IMR-90 (cell line): Measurements from ENCODE around the gene CERS4. TPM values are rescaled to one million over a fixed set of nuclear protein-coding genes. Genes with fewer than 3 reads are reported as not detected.
"Not testable (repeated sequence)": the region's sequence is repeated elsewhere in the genome, so short reads cannot be mapped to it uniquely, and the experiment has no call there.

Experiments used
- ATAC-seq: fragments of 200-7000 bp; cut with Tn5 transposase; 2 replicates; pipeline ENCODE4 v1.9.1; 2020; ENCODE audit warnings: low read depth, mild to moderate bottlenecking, moderate library complexity
- BruUV-seq: library from RNA; stranded (reverse); fragments of 400-500 nt; replicated peaks from 2 replicates; lab custom pipeline; 2021; lab: Mats Ljungman, UMichigan
- CTCF ChIA-PET: fragments of 300-600 bp; formaldehyde crosslinking; extraction: SDS; loops from one replicate; lab custom pipeline; 2021; ENCODE audit warnings: antibody characterized with exemption; lab: Yijun Ruan, JAX
- POLR2A ChIA-PET: fragments of 300-600 bp; sonication (Branson Sonifier 250); formaldehyde crosslinking; loops from one replicate; lab custom pipeline; 2022; ENCODE audit warnings: antibody characterized with exemption; ENCODE audit not compliant: unreplicated experiment; lab: Charles Lee
- DNase-seq: peaks from one replicate; pipeline ENCODE4 v3.0.0; 2013
- H2AFZ ChIP-seq: replicated peaks from 2 replicates; pipeline ENCODE3; 2013; ENCODE audit warnings: low read length, mild to moderate bottlenecking; ENCODE audit not compliant: poor library complexity
- H2AK5ac ChIP-seq: 2 replicates; pipeline ENCODE4 v1.6.1; 2013; ENCODE audit warnings: low read depth, low read length, inconsistent platforms
- H2AK9ac ChIP-seq: replicated peaks from 2 replicates; pipeline ENCODE3; 2013; ENCODE audit warnings: mild to moderate bottlenecking, low read depth, low read length, moderate library complexity; ENCODE audit not compliant: poor library complexity
- H2BK120ac ChIP-seq: 2 replicates; pipeline ENCODE4 v1.6.1; 2013; ENCODE audit warnings: low read depth, low read length, inconsistent platforms
- H2BK15ac ChIP-seq: 3 replicates; pipeline ENCODE4 v1.6.1; 2013; ENCODE audit warnings: low read depth, low read length, inconsistent platforms
- H2BK20ac ChIP-seq: 2 replicates; pipeline ENCODE4 v1.6.1; 2013; ENCODE audit warnings: low read depth, mild to moderate bottlenecking, inconsistent platforms, low read length, moderate library complexity
- H2BK5ac ChIP-seq: 2 replicates; pipeline ENCODE4 v1.6.1; 2013; ENCODE audit warnings: mild to moderate bottlenecking, low read depth, low read length, inconsistent platforms; ENCODE audit not compliant: poor library complexity, severe bottlenecking
- H3K14ac ChIP-seq: replicated peaks from 2 replicates; pipeline ENCODE4 v1.6.1; 2013; ENCODE audit warnings: low read depth, low read length, inconsistent platforms
- H3K18ac ChIP-seq: 2 replicates; pipeline ENCODE4 v1.6.1; 2013; ENCODE audit warnings: low read depth, low read length, control low read depth
- H3K23ac ChIP-seq: 2 replicates; pipeline ENCODE4 v1.6.1; 2013; ENCODE audit warnings: low read depth, low read length, inconsistent platforms
- H3K27ac ChIP-seq: 2 replicates; pipeline ENCODE4 v1.5.1; 2013; ENCODE audit warnings: mild to moderate bottlenecking, control low read depth, low read length; ENCODE audit not compliant: insufficient read depth
- H3K27me3 ChIP-seq: 2 replicates; pipeline ENCODE4 v1.6.1; 2013; ENCODE audit warnings: low read length; ENCODE audit not compliant: control insufficient read depth, insufficient read depth
- H3K36me3 ChIP-seq: 2 replicates; pipeline ENCODE4 v1.6.1; 2013; ENCODE audit warnings: low read length, mixed read lengths; ENCODE audit not compliant: control insufficient read depth, insufficient read depth
- H3K4ac ChIP-seq: 2 replicates; pipeline ENCODE4 v1.6.1; 2013; ENCODE audit warnings: low read depth, low read length, inconsistent platforms
- H3K4me1 ChIP-seq: 2 replicates; pipeline ENCODE4 v1.6.1; 2013; ENCODE audit warnings: low read length, mixed read lengths; ENCODE audit not compliant: control insufficient read depth, insufficient read depth
- H3K4me2 ChIP-seq: 2 replicates; pipeline ENCODE4 v1.6.1; 2013; ENCODE audit warnings: low read depth, mild to moderate bottlenecking, control low read depth, low read length, moderate library complexity
- H3K4me3 ChIP-seq: 2 replicates; pipeline ENCODE4 v1.5.1; 2013; ENCODE audit warnings: low read depth, mild to moderate bottlenecking, control low read depth, low read length, moderate library complexity; ENCODE audit not compliant: insufficient read depth
- H3K56ac ChIP-seq: 2 replicates; pipeline ENCODE4 v1.6.1; 2013; ENCODE audit warnings: low read length, inconsistent platforms; ENCODE audit not compliant: insufficient read depth; ENCODE audit errors: extremely low read depth
- H3K79me1 ChIP-seq, 2 experiments: 2 replicates each; pipeline ENCODE4 v1.6.1; 2013; ENCODE audit warnings: low read length in 2 of 2, inconsistent platforms in 1 of 2, low read depth in 1 of 2
- H3K9ac ChIP-seq: 2 replicates; pipeline ENCODE4 v1.6.1; 2013; ENCODE audit warnings: low read depth, low read length, control low read depth
- H3K9me1 ChIP-seq: 2 replicates; pipeline ENCODE4 v1.6.1; 2013; ENCODE audit warnings: low read length, inconsistent platforms; ENCODE audit not compliant: insufficient read depth
- H3K9me3 ChIP-seq: 2 replicates; pipeline ENCODE4 v1.6.1; 2013; ENCODE audit warnings: low read length; ENCODE audit not compliant: control insufficient read depth, insufficient read depth
- H4K20me1 ChIP-seq: 2 replicates; pipeline ENCODE4 v1.6.1; 2013; ENCODE audit warnings: low read length, inconsistent platforms; ENCODE audit not compliant: insufficient read depth
- H4K5ac ChIP-seq: 2 replicates; pipeline ENCODE4 v1.6.1; 2013; ENCODE audit warnings: mild to moderate bottlenecking, low read depth, low read length, control low read depth
- H4K8ac ChIP-seq, 2 experiments: 2 replicates each; pipeline ENCODE4 v1.6.1; 2013; ENCODE audit warnings: low read depth in 2 of 2, low read length in 2 of 2, control low read depth in 1 of 2, inconsistent platforms in 1 of 2
- H4K91ac ChIP-seq: 2 replicates; pipeline ENCODE4 v1.6.1; 2013; ENCODE audit warnings: low read depth, low read length, inconsistent platforms; ENCODE audit not compliant: insufficient read depth
- CHD1 ChIP-seq: IDR thresholded peaks from 2 replicates; pipeline ENCODE4 v1.6.1; 2012; ENCODE audit warnings: low read depth, low read length, improper control_type of control experiment
- NFE2L2 ChIP-seq: fragments of 150-350 bp; IDR thresholded peaks from 2 replicates; pipeline ENCODE4 v1.6.1; 2016; ENCODE audit warnings: low read depth, mild to moderate bottlenecking, low read length
- WGBS, 2 experiments: methylation state at CpG; one replicate each; pipeline versions ENCODE4 v1.1.5 to v1.1.7; 2013; ENCODE audit warnings: missing lambda C conversion rate in 2 of 2; ENCODE audit not compliant: insufficient read length in 1 of 2; ENCODE audit errors: extremely low coverage in 2 of 2; 5-methylcytosine and 5-hydroxymethylcytosine counted together
- dilution Hi-C: fragments of 300-500 bp; cut with HindIII; formaldehyde crosslinking; loops from one replicate; pipeline ENCODE4 v1.14.3; 2018; ENCODE audit warnings: low sequenced_read_pairs; ENCODE audit not compliant: unreplicated experiment
- in situ Hi-C: fragments of 300-500 bp; cut with MboI; formaldehyde crosslinking; loops from 3 replicates; pipeline ENCODE4 v1.14.3; 2019; ENCODE audit warnings: low sequenced_read_pairs, inconsistent platforms, mixed read lengths
- intact Hi-C: fragments of 100-400 bp; cut with micrococcal nuclease; formaldehyde crosslinking; loops from 2 replicates; pipeline ENCODE4 v1.10.0; 2022
- polyA plus RNA-seq, 3 experiments: library from polyadenylated mRNA; depleted of rRNA; stranded (reverse); fragments of >200 nt; gene quantifications; 2 replicates each; pipeline ENCODE4 v1.2.3, GENCODE V29; 2012; ENCODE audit warnings: low replicate concordance in 1 of 3
- total RNA-seq: library from RNA; depleted of rRNA; stranded (reverse); fragments of >200 nt; gene quantifications from 2 replicates; pipeline ENCODE4 v1.2.3, GENCODE V29; 2012
- TF ChIP-seq, protein P1 (sequence below): fragments of 150-350 bp; IDR thresholded peaks from 2 replicates; pipeline ENCODE4 v1.6.1; 2017; ENCODE audit warnings: mild to moderate bottlenecking, antibody characterized with exemption, low read length, low read depth

The CERS4 gene
- total and polyA plus RNA-seq, 2 of the 4 experiments (the other 2 are of a cell fraction): 3.2 to 5.7 TPM

- TF ChIP-seq NFE2L2: no peak
- TF ChIP-seq, protein P1, sequence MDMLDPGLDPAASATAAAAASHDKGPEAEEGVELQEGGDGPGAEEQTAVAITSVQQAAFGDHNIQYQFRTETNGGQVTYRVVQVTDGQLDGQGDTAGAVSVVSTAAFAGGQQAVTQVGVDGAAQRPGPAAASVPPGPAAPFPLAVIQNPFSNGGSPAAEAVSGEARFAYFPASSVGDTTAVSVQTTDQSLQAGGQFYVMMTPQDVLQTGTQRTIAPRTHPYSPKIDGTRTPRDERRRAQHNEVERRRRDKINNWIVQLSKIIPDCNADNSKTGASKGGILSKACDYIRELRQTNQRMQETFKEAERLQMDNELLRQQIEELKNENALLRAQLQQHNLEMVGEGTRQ: no peak
- no peak for TF ChIP-seq CHD1
- Histone ChIP-seq H2BK20ac (no peak overlapping the region), H4K91ac (no peak overlapping the region), H3K9ac (no peak overlapping the region), H2BK120ac (no peak overlapping the region), H3K79me1 (no peaks in the 10 kb centered on the region), H3K4ac (no peak overlapping the region), H3K14ac (no peak overlapping the region), H3K4me2 (no peak overlapping the region), H3K27ac (no peak overlapping the region), H3K4me1 (no peaks in the 10 kb centered on the region), H3K56ac (no peak overlapping the region), H3K27me3 (no peaks in the 10 kb centered on the region), H3K9me1 (no peaks in the 10 kb centered on the region), H3K4me3 (no peak overlapping the region), H4K5ac (no peak overlapping the region), H2BK15ac (no peak overlapping the region), H2AFZ (no peak overlapping the region), H3K9me3 (no peaks in the 10 kb centered on the region), H2BK5ac (no peak overlapping the region), H3K18ac (no peak overlapping the region), H3K23ac (no peak overlapping the region), H4K20me1 (no peaks in the 10 kb centered on the region), H2AK9ac (no peak overlapping the region), H2AK5ac (no peak overlapping the region), H3K36me3 (no peaks in the 10 kb centered on the region), H4K8ac (no peak overlapping the region)
- ChIA-PET POLR2A (no interaction called here), CTCF (no interaction called here)
- DNase-seq (no peak), ATAC-seq (no peak)
- BruUV-seq: no TSS peak
- in situ Hi-C loops: no loop called here
- no CpG with 5 or more reads among the region's 6 CpGs for WGBS, 2 experiments
- intact Hi-C loops: loop anchor here (10.0 kb wide), 1 partner anchor 322 kb away; no protein-coding TSS in a partner anchor
- dilution Hi-C loops: no loop called here
These were observed 53.3 kb downstream of the CERS4 start for GRCh38 chr19:8262431-8262830.

- H3K79me1 ChIP-seq, H3K9me1 ChIP-seq, H2BK120ac ChIP-seq, H3K4ac ChIP-seq, H2BK15ac ChIP-seq, H4K5ac ChIP-seq, POLR2A ChIA-PET, H2AK5ac ChIP-seq, H2BK20ac ChIP-seq, H3K56ac ChIP-seq, H3K4me2 ChIP-seq, H3K4me3 ChIP-seq, H3K18ac ChIP-seq, H3K4me1 ChIP-seq, H3K23ac ChIP-seq, ATAC-seq, H2BK5ac ChIP-seq, H2AFZ ChIP-seq, in situ Hi-C loops, H4K91ac ChIP-seq, H3K27me3 ChIP-seq, H3K9ac ChIP-seq, dilution Hi-C loops, H3K36me3 ChIP-seq, BruUV-seq, H2AK9ac ChIP-seq, DNase-seq, H4K8ac ChIP-seq, H4K20me1 ChIP-seq, H3K14ac ChIP-seq, H3K27ac ChIP-seq, H3K9me3 ChIP-seq: not testable (repeated sequence)
- intact Hi-C loops: loop anchor here (10.0 kb wide), 1 partner anchor 321 kb away; no protein-coding TSS in a partner anchor
- CTCF ChIA-PET: interaction anchor here (0.8 kb wide), 1 partner anchor 11 kb away, joined by 3 read pairs; no protein-coding TSS in a partner anchor
- WGBS, 2 experiments: 100% methylated on average over 1 of the region's 4 CpGs; no CpG with 5 or more reads in 1 of the 2 experiments
These were observed 55.1 kb downstream of the CERS4 start for GRCh38 chr19:8264248-8264647.
